H9 (cell line): ENCODE measurements around the gene TRAK2. TPM values are rescaled to one million over a fixed set of nuclear protein-coding genes. Genes with fewer than 3 reads are reported as not detected.

Experiments
- DNase-seq: peaks from one replicate; pipeline ENCODE4 v3.0.0-alpha.2; 2017
- H2AFZ ChIP-seq: one replicate; pipeline ENCODE4 v1.6.1; 2013; ENCODE audit warnings: mild to moderate bottlenecking, low read length, control low read depth, moderate library complexity
- H2AK5ac ChIP-seq: 2 replicates; pipeline ENCODE4 v1.6.1; 2013; ENCODE audit warnings: low read length, control low read depth, mixed read lengths; ENCODE audit not compliant: insufficient read length
- H2BK120ac ChIP-seq: one replicate; pipeline ENCODE4 v1.6.1; 2013; ENCODE audit warnings: low read depth, mild to moderate bottlenecking, low read length, control low read depth, inconsistent platforms; ENCODE audit not compliant: poor library complexity, severe bottlenecking
- H2BK12ac ChIP-seq: 2 replicates; pipeline ENCODE4 v1.6.1; 2013; ENCODE audit warnings: low read length, control low read depth, mixed read lengths, low read depth; ENCODE audit not compliant: insufficient read length
- H2BK15ac ChIP-seq: 2 replicates; pipeline ENCODE4 v1.6.1; 2013; ENCODE audit warnings: low read depth, low read length, control low read depth
- H2BK20ac ChIP-seq: one replicate; pipeline ENCODE4 v1.6.1; 2013; ENCODE audit warnings: low read depth, mild to moderate bottlenecking, low read length, control low read depth, inconsistent platforms; ENCODE audit not compliant: poor library complexity, severe bottlenecking
- H2BK5ac ChIP-seq: 2 replicates; pipeline ENCODE4 v1.6.1; 2013; ENCODE audit warnings: low read length, control low read depth, mixed read lengths; ENCODE audit not compliant: insufficient read length
- H3K14ac ChIP-seq: 2 replicates; pipeline ENCODE4 v1.6.1; 2013; ENCODE audit warnings: low read length, control low read depth; ENCODE audit not compliant: insufficient read depth
- H3K18ac ChIP-seq: 2 replicates; pipeline ENCODE4 v1.6.1; 2013; ENCODE audit warnings: low read depth, mild to moderate bottlenecking, mixed read lengths, low read length, control low read depth; ENCODE audit not compliant: insufficient read length
- H3K23ac ChIP-seq: 2 replicates; pipeline ENCODE4 v1.6.1; 2013; ENCODE audit warnings: low read length, control low read depth, mixed read lengths, low read depth; ENCODE audit not compliant: insufficient read length
- H3K23me2 ChIP-seq: 2 replicates; pipeline ENCODE4 v1.6.1; 2013; ENCODE audit warnings: low read depth, mild to moderate bottlenecking, mixed read lengths, low read length, control low read depth; ENCODE audit not compliant: insufficient read length, poor library complexity, severe bottlenecking
- H3K27ac ChIP-seq: 2 replicates; pipeline ENCODE4 v1.5.1; 2013; ENCODE audit warnings: low read length, control low read depth, mixed read lengths, low read depth; ENCODE audit not compliant: insufficient read length
- H3K27me3 ChIP-seq: 2 replicates; pipeline ENCODE4 v1.6.1; 2013; ENCODE audit warnings: low read length, control low read depth, inconsistent platforms; ENCODE audit not compliant: insufficient read depth
- H3K4ac ChIP-seq: 2 replicates; pipeline ENCODE4 v1.6.1; 2013; ENCODE audit warnings: low read depth, mild to moderate bottlenecking, control low read depth, inconsistent platforms, low read length, moderate library complexity
- H3K4me1 ChIP-seq: 2 replicates; pipeline ENCODE4 v1.6.1; 2013; ENCODE audit warnings: low read length, control low read depth, inconsistent platforms; ENCODE audit not compliant: insufficient read depth
- H3K4me2 ChIP-seq: 2 replicates; pipeline ENCODE4 v1.6.1; 2013; ENCODE audit warnings: low read length, control low read depth, mixed read lengths; ENCODE audit not compliant: insufficient read length, insufficient read depth
- H3K56ac ChIP-seq: 2 replicates; pipeline ENCODE4 v1.6.1; 2013; ENCODE audit warnings: low read depth, mild to moderate bottlenecking, mixed read lengths, low read length, control low read depth; ENCODE audit not compliant: insufficient read length
- H3K79me1 ChIP-seq: 2 replicates; pipeline ENCODE4 v1.6.1; 2013; ENCODE audit warnings: low read depth, mild to moderate bottlenecking, moderate library complexity, low read length, control low read depth, inconsistent platforms; ENCODE audit not compliant: insufficient read depth, poor library complexity, severe bottlenecking
- H3K79me2 ChIP-seq: 2 replicates; pipeline ENCODE4 v1.6.1; 2013; ENCODE audit warnings: low read length, control low read depth, inconsistent platforms; ENCODE audit not compliant: insufficient read depth
- H3K9ac ChIP-seq: 2 replicates; pipeline ENCODE4 v1.6.1; 2013; ENCODE audit warnings: low read length, control low read depth, mixed read lengths; ENCODE audit not compliant: insufficient read length; ENCODE audit errors: extremely low read depth
- H3K9me3 ChIP-seq: one replicate; pipeline ENCODE4 v1.6.1; 2013; ENCODE audit warnings: low read depth, low read length, inconsistent platforms; ENCODE audit not compliant: control insufficient read depth
- H3T11ph ChIP-seq: one replicate; pipeline ENCODE4 v1.6.1; 2013; ENCODE audit warnings: mild to moderate bottlenecking, low read length, control low read depth, inconsistent platforms
- H4K20me1 ChIP-seq: one replicate; pipeline ENCODE4 v1.6.1; 2013; ENCODE audit not compliant: control insufficient read depth, insufficient read length, insufficient read depth
- H4K5ac ChIP-seq: 2 replicates; pipeline ENCODE4 v1.6.1; 2013; ENCODE audit warnings: low read depth, mild to moderate bottlenecking, mixed read lengths, low read length, control low read depth; ENCODE audit not compliant: insufficient read length
- H4K8ac ChIP-seq: replicated peaks from 2 replicates; pipeline ENCODE4 v1.6.1; 2013; ENCODE audit warnings: low read length, control low read depth, mixed read lengths, low read depth; ENCODE audit not compliant: insufficient read length
- H4K91ac ChIP-seq: 2 replicates; pipeline ENCODE4 v1.6.1; 2013; ENCODE audit warnings: low read depth, mild to moderate bottlenecking, moderate library complexity, mixed read lengths, low read length, control low read depth; ENCODE audit not compliant: insufficient read length
- H3K27ac Mint-ChIP-seq, 3 experiments: 2 replicates in 2 of 3; 3 replicates in 1 of 3; pipeline ENCODE4 v1.8.0; 2020 to 2021; ENCODE audit warnings: mixed read lengths in 3 of 3, mild to moderate bottlenecking in 1 of 3, moderate library complexity in 1 of 3
- H3K27me3 Mint-ChIP-seq: 2 replicates; pipeline ENCODE4 v1.8.0; 2021; ENCODE audit warnings: low read depth, mild to moderate bottlenecking, moderate library complexity, mixed read lengths
- H3K36me3 Mint-ChIP-seq, 3 experiments: 2 replicates in 2 of 3; 3 replicates in 1 of 3; pipeline ENCODE4 v1.8.0; 2020 to 2021; ENCODE audit warnings: low read depth in 3 of 3, mixed read lengths in 3 of 3; ENCODE audit not compliant: insufficient read depth in 1 of 3
- H3K4me1 Mint-ChIP-seq, 2 experiments: 2 replicates each; pipeline ENCODE4 v1.8.0; 2020; ENCODE audit warnings: mixed read lengths in 2 of 2
- H3K4me3 Mint-ChIP-seq, 2 experiments: 2 replicates in 1 of 2; 3 replicates in 1 of 2; pipeline ENCODE4 v1.8.0; 2020 to 2021; ENCODE audit warnings: mild to moderate bottlenecking in 2 of 2, mixed read lengths in 2 of 2, moderate library complexity in 1 of 2
- H3K9me3 Mint-ChIP-seq, 2 experiments: 2 replicates in 1 of 2; 3 replicates in 1 of 2; pipeline ENCODE4 v1.8.0; 2020; ENCODE audit warnings: mild to moderate bottlenecking in 2 of 2, mixed read lengths in 2 of 2, moderate library complexity in 1 of 2
- WGBS: extraction: QIAGEN DNeasy Blood & Tissue Kit; methylation state at CpG from one replicate; pipeline ENCODE4 v1.1.7; 2013; ENCODE audit warnings: missing lambda C conversion rate, low lambda C conversion rate, mixed read lengths; ENCODE audit not compliant: insufficient read length; ENCODE audit errors: extremely low coverage; 5-methylcytosine and 5-hydroxymethylcytosine counted together
- total RNA-seq: library from RNA; stranded (reverse); gene quantifications from 2 replicates; pipeline ENCODE4 v1.2.1, GENCODE V29; 2021
- TF ChIP-seq, protein P1 (sequence below): fragments of 200-600 bp; sonication (generic); conservative IDR thresholded peaks from 3 replicates; pipeline ENCODE4 v1.8.0; 2021; ENCODE audit warnings: antibody characterized with exemption, mild to moderate bottlenecking

Gene TRAK2
- total RNA-seq, 1 experiment from 2014 or later, result 14.2 TPM

DNA sequence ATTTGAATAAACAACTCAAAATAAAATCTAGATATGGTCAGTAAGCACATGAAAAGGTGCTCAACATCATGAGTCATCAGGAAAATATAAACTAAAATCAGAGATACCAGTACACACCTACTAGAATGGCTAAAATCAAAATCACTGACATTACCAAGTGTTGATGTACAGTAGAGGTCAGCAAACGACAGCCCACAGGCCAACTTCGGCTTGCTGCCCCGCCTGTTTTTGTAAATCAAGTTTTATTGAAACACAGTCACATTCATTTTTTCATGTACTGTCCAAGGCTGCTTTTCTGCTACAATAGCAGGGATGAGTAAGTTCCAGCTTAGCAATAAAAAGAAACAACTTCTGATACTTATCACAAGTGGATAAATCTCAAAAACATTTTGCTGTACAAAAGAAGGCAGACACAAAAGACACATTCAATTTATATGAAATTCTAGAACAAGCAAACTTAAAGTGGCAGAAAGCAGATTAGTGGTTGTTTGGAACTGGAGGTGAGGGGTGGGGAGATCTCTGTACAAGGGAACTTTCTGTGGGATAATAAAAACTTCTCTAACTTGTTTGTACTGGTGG, 32.1 kb downstream of the TRAK2 start:
- peaks cover 3% of the 10 kb centered on the region in 2 experiments; a peak in 3 of 4 replicates for H3K4me1 Mint-ChIP-seq
- no peak overlapping the region for H4K5ac ChIP-seq
- H3T11ph ChIP-seq, result no peak overlapping the region
- no peak overlapping the region for H4K8ac ChIP-seq
- no peak overlapping the region for H3K56ac ChIP-seq
- no peak overlapping the region for H2BK12ac ChIP-seq
- H4K20me1 ChIP-seq, result no peaks in the 10 kb centered on the region
- H3K9me3 ChIP-seq, result no peaks in the 10 kb centered on the region
- no peak for DNase-seq
- H3K14ac ChIP-seq, result no peak overlapping the region
- no peak overlapping the region for H3K27ac ChIP-seq
- H2BK15ac ChIP-seq, result no peak overlapping the region
- no peaks in the 10 kb centered on the region for H3K4me1 ChIP-seq
- H2BK5ac ChIP-seq, result no peak overlapping the region
- H2BK120ac ChIP-seq, result no peak overlapping the region
- no peaks in the 10 kb centered on the region for H3K36me3 Mint-ChIP-seq
- no peak overlapping the region for H3K4me2 ChIP-seq
- H2AFZ ChIP-seq, result no peak overlapping the region
- no CpG with 5 or more reads among the region's 3 CpGs for WGBS
- no peak overlapping the region for H3K27ac Mint-ChIP-seq
- no peak overlapping the region for H3K18ac ChIP-seq
- H2BK20ac ChIP-seq, result no peak overlapping the region
- H3K4ac ChIP-seq, result no peak overlapping the region
- H3K23ac ChIP-seq, result no peak overlapping the region
- no peaks in the 10 kb centered on the region for H3K23me2 ChIP-seq
- H3K9ac ChIP-seq, result no peak overlapping the region
- no peaks in the 10 kb centered on the region for H3K79me2 ChIP-seq
- TF ChIP-seq, protein P1, sequence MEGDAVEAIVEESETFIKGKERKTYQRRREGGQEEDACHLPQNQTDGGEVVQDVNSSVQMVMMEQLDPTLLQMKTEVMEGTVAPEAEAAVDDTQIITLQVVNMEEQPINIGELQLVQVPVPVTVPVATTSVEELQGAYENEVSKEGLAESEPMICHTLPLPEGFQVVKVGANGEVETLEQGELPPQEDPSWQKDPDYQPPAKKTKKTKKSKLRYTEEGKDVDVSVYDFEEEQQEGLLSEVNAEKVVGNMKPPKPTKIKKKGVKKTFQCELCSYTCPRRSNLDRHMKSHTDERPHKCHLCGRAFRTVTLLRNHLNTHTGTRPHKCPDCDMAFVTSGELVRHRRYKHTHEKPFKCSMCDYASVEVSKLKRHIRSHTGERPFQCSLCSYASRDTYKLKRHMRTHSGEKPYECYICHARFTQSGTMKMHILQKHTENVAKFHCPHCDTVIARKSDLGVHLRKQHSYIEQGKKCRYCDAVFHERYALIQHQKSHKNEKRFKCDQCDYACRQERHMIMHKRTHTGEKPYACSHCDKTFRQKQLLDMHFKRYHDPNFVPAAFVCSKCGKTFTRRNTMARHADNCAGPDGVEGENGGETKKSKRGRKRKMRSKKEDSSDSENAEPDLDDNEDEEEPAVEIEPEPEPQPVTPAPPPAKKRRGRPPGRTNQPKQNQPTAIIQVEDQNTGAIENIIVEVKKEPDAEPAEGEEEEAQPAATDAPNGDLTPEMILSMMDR, result no peak
- no peaks in the 10 kb centered on the region for H3K79me1 ChIP-seq
- H4K91ac ChIP-seq, result no peak overlapping the region
- no peak overlapping the region for H3K4me3 Mint-ChIP-seq
- H3K27me3 ChIP-seq, result no peaks in the 10 kb centered on the region
- H3K9me3 Mint-ChIP-seq, result no peaks in the 10 kb centered on the region
- H3K27me3 Mint-ChIP-seq, result no peaks in the 10 kb centered on the region
- no peak overlapping the region for H2AK5ac ChIP-seq
